Gastroesophageal sphincter (tissue), 4 donors: Measurements from ENCODE around the gene KRTAP10-11. TPM values are rescaled to one million over a fixed set of nuclear protein-coding genes. Genes with fewer than 3 reads are reported as not detected.
"Not testable (repeated sequence)": the region's sequence is repeated elsewhere in the genome, so short reads cannot be mapped to it uniquely, and the experiment has no call there.

ENCODE experiments used
- ATAC-seq: fragments of 150-250 bp; one replicate; pipeline ENCODE4 v1.9.1; 2016; ENCODE audit warnings: mild to moderate bottlenecking, moderate library complexity
- H3K27ac ChIP-seq, 4 donors: fragments of 200-600 bp; sonication (generic) in 3 of 4; 1 replicate in 3 of 4; 2 replicates in 1 of 4; pipeline ENCODE4 v1.5.1; 2016 to 2019
- H3K27me3 ChIP-seq: fragments of 200-600 bp; sonication (generic); one replicate; pipeline ENCODE4 v1.5.1; 2019
- H3K36me3 ChIP-seq, 2 donors: fragments of 200-600 bp; sonication (generic); one replicate each; pipeline ENCODE4 v1.5.1; 2019; ENCODE audit warnings: control low read depth in 1 of 2
- H3K4me1 ChIP-seq, 3 donors: fragments of 200-600 bp; sonication (generic); 1 replicate in 2 of 3; 2 replicates in 1 of 3; pipeline ENCODE4 v1.5.1; 2016 to 2019; ENCODE audit warnings: control low read depth in 2 of 3
- H3K4me3 ChIP-seq, 2 donors: fragments of 200-600 bp; sonication (generic); one replicate each; pipeline ENCODE4 v1.5.1; 2019; ENCODE audit warnings: mild to moderate bottlenecking in 1 of 2, moderate library complexity in 1 of 2
- H3K9me3 ChIP-seq, 3 donors: fragments of 200-600 bp; sonication (generic); one replicate each; pipeline ENCODE4 v1.5.1; 2017 to 2019; ENCODE audit warnings: control low read depth in 2 of 3
- EP300 ChIP-seq: sonication (generic); formaldehyde crosslinking; IDR thresholded peaks from one replicate; pipeline ENCODE4 v1.6.1; 2017; ENCODE audit warnings: antibody characterized with exemption, mild to moderate bottlenecking
- POLR2A ChIP-seq, 2 donors: fragments of 450-650 bp; IDR thresholded peaks; one replicate each; pipeline ENCODE4 v1.6.1; 2017; ENCODE audit warnings: antibody characterized with exemption in 2 of 2, mild to moderate bottlenecking in 2 of 2, moderate library complexity in 1 of 2
- POLR2AphosphoS5 ChIP-seq: sonication (generic); formaldehyde crosslinking; IDR thresholded peaks from one replicate; pipeline ENCODE4 v1.6.1; 2017; ENCODE audit warnings: antibody characterized with exemption
- WGBS, 2 donors: methylation state at CpG; one replicate each; pipeline ENCODE4 v1.1.5; 2018; ENCODE audit warnings: low coverage in 1 of 2; 5-methylcytosine and 5-hydroxymethylcytosine counted together
- total RNA-seq, 4 donors: library from RNA; depleted of rRNA; stranded (reverse); fragments of >200 nt; gene quantifications; one replicate each; pipeline ENCODE4 v1.1.0, GENCODE V29; 2016
- TF ChIP-seq, protein P1 (sequence below), 4 experiments: fragments of 200-600 bp in 2 of 4; fragments of 450-650 bp in 2 of 4; sonication (generic) in 1 of 4; IDR thresholded peaks; one replicate each; pipeline ENCODE4 v1.5.1; 2017 to 2019; ENCODE audit warnings: antibody characterized with exemption in 4 of 4, mild to moderate bottlenecking in 2 of 4, moderate library complexity in 2 of 4

KRTAP10-11 gene
- total RNA-seq, 4 donors from 2014 or later: not detected

DNA sequence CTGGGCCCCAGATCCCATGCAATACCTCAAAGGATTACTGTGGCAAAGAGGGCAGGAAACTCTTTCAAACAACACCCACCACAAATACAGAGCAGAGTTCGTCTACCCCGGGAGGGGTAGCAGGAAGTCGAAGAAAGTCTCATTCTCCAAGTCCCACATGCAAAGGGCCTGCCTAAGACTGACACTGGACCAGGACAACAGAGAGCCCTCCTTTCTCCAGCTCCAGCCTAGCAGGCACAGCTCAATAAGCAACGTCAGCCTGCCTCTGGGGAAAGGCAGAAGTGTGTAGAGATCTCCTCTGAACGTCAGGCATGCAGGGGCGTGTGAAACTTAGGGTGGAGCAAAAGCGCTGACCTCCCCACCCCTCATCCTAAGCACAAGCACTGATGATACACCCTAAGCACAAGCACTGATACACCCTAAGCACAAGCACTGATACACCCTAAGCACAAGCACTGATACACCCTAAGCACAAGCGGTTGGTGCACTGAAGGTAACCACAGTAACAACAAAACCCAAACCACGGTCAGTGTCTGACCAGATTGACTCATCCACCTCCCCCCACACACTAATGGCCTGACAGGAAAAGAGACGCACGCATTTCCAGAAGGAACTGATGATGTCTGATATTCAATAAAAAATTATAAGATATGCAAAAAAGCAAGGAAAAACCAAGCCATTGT lies 12.8 kb downstream of the KRTAP10-11 start:
- WGBS, 2 donors: 43 to 66% methylated on average over 6 to 8 of the region's 11 CpGs
- Histone ChIP-seq H3K36me3 (no peaks in the 10 kb centered on the region), H3K9me3 (peaks cover 0 to 13% (median 0%) of the 10 kb centered on the region in 3 donors), H3K4me1 (no peaks in the 10 kb centered on the region), H3K4me3 (no peak overlapping the region), H3K27ac (no peak overlapping the region), H3K27me3 (peaks cover 41% of the 10 kb centered on the region)
- no peak for ATAC-seq
- TF ChIP-seq EP300 (no peak), POLR2A (IDR thresholded peaks at IDR 0.05) (no peak), POLR2AphosphoS5 (no peak)
- TF ChIP-seq, protein P1, sequence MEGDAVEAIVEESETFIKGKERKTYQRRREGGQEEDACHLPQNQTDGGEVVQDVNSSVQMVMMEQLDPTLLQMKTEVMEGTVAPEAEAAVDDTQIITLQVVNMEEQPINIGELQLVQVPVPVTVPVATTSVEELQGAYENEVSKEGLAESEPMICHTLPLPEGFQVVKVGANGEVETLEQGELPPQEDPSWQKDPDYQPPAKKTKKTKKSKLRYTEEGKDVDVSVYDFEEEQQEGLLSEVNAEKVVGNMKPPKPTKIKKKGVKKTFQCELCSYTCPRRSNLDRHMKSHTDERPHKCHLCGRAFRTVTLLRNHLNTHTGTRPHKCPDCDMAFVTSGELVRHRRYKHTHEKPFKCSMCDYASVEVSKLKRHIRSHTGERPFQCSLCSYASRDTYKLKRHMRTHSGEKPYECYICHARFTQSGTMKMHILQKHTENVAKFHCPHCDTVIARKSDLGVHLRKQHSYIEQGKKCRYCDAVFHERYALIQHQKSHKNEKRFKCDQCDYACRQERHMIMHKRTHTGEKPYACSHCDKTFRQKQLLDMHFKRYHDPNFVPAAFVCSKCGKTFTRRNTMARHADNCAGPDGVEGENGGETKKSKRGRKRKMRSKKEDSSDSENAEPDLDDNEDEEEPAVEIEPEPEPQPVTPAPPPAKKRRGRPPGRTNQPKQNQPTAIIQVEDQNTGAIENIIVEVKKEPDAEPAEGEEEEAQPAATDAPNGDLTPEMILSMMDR (IDR thresholded peaks at IDR 0.05): no peak

DNA sequence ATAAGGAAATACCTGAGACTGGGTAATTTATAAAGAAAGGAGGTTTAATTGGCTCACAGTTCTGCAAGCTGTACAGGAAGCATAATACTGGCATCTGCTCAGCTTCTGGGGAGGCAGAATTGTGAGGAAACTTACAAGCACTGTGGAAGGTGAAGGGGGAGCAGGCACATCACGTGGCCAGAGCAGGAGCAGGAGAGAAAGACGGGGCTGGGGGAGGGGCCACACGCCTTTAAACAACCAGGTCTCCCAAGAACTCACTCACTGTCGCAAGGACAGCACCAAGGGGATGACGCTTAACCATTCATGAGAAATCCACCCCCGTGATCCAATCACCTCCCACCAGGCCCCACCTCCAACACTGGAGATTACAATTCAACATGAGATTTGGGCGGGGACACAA lies 15.4 kb downstream of the KRTAP10-11 start:
- WGBS, 2 donors: 37 to 62% methylated on average over 6 to 7 of the region's 7 CpGs
- H3K4me1 ChIP-seq, H3K4me3 ChIP-seq, ATAC-seq, H3K36me3 ChIP-seq, H3K27ac ChIP-seq: not testable (repeated sequence)
- Histone ChIP-seq H3K27me3 (peaks cover 45% of the 10 kb centered on the region), H3K9me3 (peaks cover 0 to 12% (median 0%) of the 10 kb centered on the region in 3 donors)

DNA sequence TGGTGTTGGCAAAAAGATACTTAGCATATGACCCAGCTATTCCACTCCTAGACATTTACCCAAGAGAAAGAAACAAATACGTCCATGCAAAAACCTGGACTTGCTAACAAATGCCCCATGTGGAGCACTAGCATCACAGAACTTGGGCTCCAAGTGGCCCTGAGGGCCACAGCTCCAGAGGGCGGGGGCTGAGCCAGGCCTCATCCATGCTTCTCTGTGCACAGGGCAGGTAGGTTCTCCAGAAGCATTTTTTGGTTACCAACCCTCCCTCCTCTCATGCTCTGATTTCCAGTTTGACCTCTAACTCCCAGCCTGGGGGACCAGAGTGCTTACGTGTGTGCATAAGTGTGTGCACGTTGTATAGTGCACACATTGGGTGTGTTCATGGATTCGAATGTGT lies 18.5 kb downstream of the KRTAP10-11 start:
- no peak for ATAC-seq
- Histone ChIP-seq H3K4me1 (no peaks in the 10 kb centered on the region), H3K27me3 (peaks cover 26% of the 10 kb centered on the region), H3K9me3 (peaks cover 0 to 8% (median 0%) of the 10 kb centered on the region in 3 donors), H3K27ac (no peak overlapping the region), H3K36me3 (no peaks in the 10 kb centered on the region), H3K4me3 (no peak overlapping the region)
- whole genome bisulfite sequencing, 2 donors: 79 to 100% methylated on average over 3 of the region's 5 CpGs
- no peak for TF ChIP-seq EP300
- TF ChIP-seq POLR2A (IDR thresholded peaks at IDR 0.05): no peak
- no peak for TF ChIP-seq POLR2AphosphoS5
- TF ChIP-seq, protein P1 (IDR thresholded peaks at IDR 0.05): no peak

DNA sequence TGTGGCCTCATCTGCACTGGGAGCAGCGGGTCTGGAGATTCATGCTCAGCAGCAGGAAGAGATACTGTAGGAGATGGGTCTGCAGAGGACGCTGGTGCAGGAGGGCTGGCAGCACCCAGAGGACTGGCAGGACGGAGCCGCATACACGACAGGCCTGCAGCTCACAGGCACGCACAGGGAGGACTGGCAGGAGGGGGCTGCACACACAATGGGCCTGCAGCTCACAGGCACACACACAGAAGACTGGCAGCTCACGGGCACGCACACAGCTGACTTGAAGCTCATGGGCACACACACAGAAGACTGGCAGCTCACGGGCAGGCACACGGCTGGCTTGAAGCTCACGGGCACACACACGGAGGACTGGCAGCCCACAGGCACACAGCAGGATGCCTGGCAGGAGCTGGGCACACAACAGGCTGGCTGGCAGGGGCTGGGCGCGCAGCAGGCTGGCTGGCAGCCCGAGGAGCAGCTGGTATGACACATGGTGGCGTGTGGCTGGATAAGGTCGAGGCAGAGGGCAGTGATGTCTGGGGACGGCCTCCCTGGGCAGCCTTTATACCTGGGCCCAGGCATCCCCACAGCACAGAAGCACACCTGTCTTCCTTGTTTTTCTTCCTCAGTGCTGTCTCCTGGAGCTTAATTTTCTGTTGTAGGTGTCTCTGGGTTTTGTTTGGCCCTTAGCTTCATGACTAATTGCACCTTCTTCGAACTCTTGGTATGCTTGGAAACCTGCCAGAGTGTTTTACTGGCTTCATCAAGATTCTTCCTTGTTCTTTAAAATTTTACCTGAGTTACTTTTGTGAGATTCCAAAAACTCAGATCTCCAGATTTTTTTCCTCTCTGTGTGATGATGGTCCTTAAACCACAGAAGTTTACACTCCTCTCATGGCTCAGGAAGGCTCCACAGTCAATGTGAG lies 20.4 kb downstream of the KRTAP10-11 start, which contains the start of gene KRTAP12-2:
Gene KRTAP12-2 (minus strand): TSS at position 527 of the 920 bp plus-strand sequence. CDS start 41 bp downstream, at position 486.
- peaks cover 32% of the 10 kb centered on the region for H3K27me3 ChIP-seq
- no peak within 1 kb of the TSS for H3K4me3 ChIP-seq
- no peak within 1 kb of the TSS for H3K27ac ChIP-seq
- H3K36me3 ChIP-seq: no peaks in the 10 kb centered on the region
- no peak for ATAC-seq
- no peaks in the 10 kb centered on the region for H3K4me1 ChIP-seq
- TF ChIP-seq EP300 (no peak), POLR2AphosphoS5 (no peak), POLR2A (IDR thresholded peaks at IDR 0.05) (no peak)
- TF ChIP-seq, protein P1 (IDR thresholded peaks at IDR 0.05): no peak
- WGBS, 2 donors: 55 to 57% methylated on average over 4 of the region's 19 CpGs
- H3K9me3 ChIP-seq: peaks cover 0 to 23% (median 0%) of the 10 kb centered on the region in 3 donors

DNA sequence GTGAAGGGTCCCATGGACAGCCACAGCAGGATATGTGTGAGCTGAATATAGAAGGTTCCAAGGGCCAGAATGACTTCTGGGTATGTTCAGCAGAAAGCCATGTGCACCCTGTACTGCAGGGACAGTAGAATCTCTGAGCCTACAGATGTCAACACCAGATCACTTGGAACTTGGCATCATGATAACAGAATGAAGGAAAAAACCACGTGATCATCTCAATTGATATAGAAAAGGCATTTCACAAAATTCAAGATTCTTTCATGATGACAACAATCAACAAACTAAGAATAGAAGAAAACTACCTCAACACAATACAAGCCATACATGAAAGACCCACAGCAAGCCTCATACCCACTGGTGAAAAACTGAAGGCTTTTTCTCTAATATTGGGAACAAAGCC lies 21.4 kb downstream of the KRTAP10-11 start:
- Histone ChIP-seq H3K27me3 (peaks cover 30% of the 10 kb centered on the region), H3K4me3 (no peak overlapping the region), H3K9me3 (peaks cover 0 to 32% (median 0%) of the 10 kb centered on the region in 3 donors), H3K36me3 (no peaks in the 10 kb centered on the region), H3K27ac (no peak overlapping the region), H3K4me1 (no peaks in the 10 kb centered on the region)
- WGBS, 2 donors: 47 to 100% methylated on average over 1 of the region's 1 CpG
- no peak for ATAC-seq
- no peak for TF ChIP-seq POLR2A (IDR thresholded peaks at IDR 0.05)
- no peak for TF ChIP-seq POLR2AphosphoS5
- TF ChIP-seq, protein P1 (IDR thresholded peaks at IDR 0.05): no peak
- no peak for TF ChIP-seq EP300
